H9 (cell line): ENCODE results near the gene PEAK3. TPM values are rescaled to one million over a fixed set of nuclear protein-coding genes. Genes with fewer than 3 reads are reported as not detected.

Experiments used
- DNase-seq: peaks from one replicate; pipeline ENCODE4 v3.0.0-alpha.2; 2017
- H2AFZ ChIP-seq: one replicate; pipeline ENCODE4 v1.6.1; 2013; ENCODE audit warnings: mild to moderate bottlenecking, low read length, control low read depth, moderate library complexity
- H2AK5ac ChIP-seq: 2 replicates; pipeline ENCODE4 v1.6.1; 2013; ENCODE audit warnings: low read length, control low read depth, mixed read lengths; ENCODE audit not compliant: insufficient read length
- H2BK120ac ChIP-seq: one replicate; pipeline ENCODE4 v1.6.1; 2013; ENCODE audit warnings: low read depth, mild to moderate bottlenecking, low read length, control low read depth, inconsistent platforms; ENCODE audit not compliant: poor library complexity, severe bottlenecking
- H2BK12ac ChIP-seq: 2 replicates; pipeline ENCODE4 v1.6.1; 2013; ENCODE audit warnings: low read length, control low read depth, mixed read lengths, low read depth; ENCODE audit not compliant: insufficient read length
- H2BK15ac ChIP-seq: 2 replicates; pipeline ENCODE4 v1.6.1; 2013; ENCODE audit warnings: low read depth, low read length, control low read depth
- H2BK20ac ChIP-seq: one replicate; pipeline ENCODE4 v1.6.1; 2013; ENCODE audit warnings: low read depth, mild to moderate bottlenecking, low read length, control low read depth, inconsistent platforms; ENCODE audit not compliant: poor library complexity, severe bottlenecking
- H2BK5ac ChIP-seq: 2 replicates; pipeline ENCODE4 v1.6.1; 2013; ENCODE audit warnings: low read length, control low read depth, mixed read lengths; ENCODE audit not compliant: insufficient read length
- H3K14ac ChIP-seq: 2 replicates; pipeline ENCODE4 v1.6.1; 2013; ENCODE audit warnings: low read length, control low read depth; ENCODE audit not compliant: insufficient read depth
- H3K18ac ChIP-seq: 2 replicates; pipeline ENCODE4 v1.6.1; 2013; ENCODE audit warnings: low read depth, mild to moderate bottlenecking, mixed read lengths, low read length, control low read depth; ENCODE audit not compliant: insufficient read length
- H3K23ac ChIP-seq: 2 replicates; pipeline ENCODE4 v1.6.1; 2013; ENCODE audit warnings: low read length, control low read depth, mixed read lengths, low read depth; ENCODE audit not compliant: insufficient read length
- H3K23me2 ChIP-seq: 2 replicates; pipeline ENCODE4 v1.6.1; 2013; ENCODE audit warnings: low read depth, mild to moderate bottlenecking, mixed read lengths, low read length, control low read depth; ENCODE audit not compliant: insufficient read length, poor library complexity, severe bottlenecking
- H3K27ac ChIP-seq: 2 replicates; pipeline ENCODE4 v1.5.1; 2013; ENCODE audit warnings: low read length, control low read depth, mixed read lengths, low read depth; ENCODE audit not compliant: insufficient read length
- H3K27me3 ChIP-seq: 2 replicates; pipeline ENCODE4 v1.6.1; 2013; ENCODE audit warnings: low read length, control low read depth, inconsistent platforms; ENCODE audit not compliant: insufficient read depth
- H3K4ac ChIP-seq: 2 replicates; pipeline ENCODE4 v1.6.1; 2013; ENCODE audit warnings: low read depth, mild to moderate bottlenecking, control low read depth, inconsistent platforms, low read length, moderate library complexity
- H3K4me1 ChIP-seq: 2 replicates; pipeline ENCODE4 v1.6.1; 2013; ENCODE audit warnings: low read length, control low read depth, inconsistent platforms; ENCODE audit not compliant: insufficient read depth
- H3K4me2 ChIP-seq: 2 replicates; pipeline ENCODE4 v1.6.1; 2013; ENCODE audit warnings: low read length, control low read depth, mixed read lengths; ENCODE audit not compliant: insufficient read length, insufficient read depth
- H3K56ac ChIP-seq: 2 replicates; pipeline ENCODE4 v1.6.1; 2013; ENCODE audit warnings: low read depth, mild to moderate bottlenecking, mixed read lengths, low read length, control low read depth; ENCODE audit not compliant: insufficient read length
- H3K79me1 ChIP-seq: 2 replicates; pipeline ENCODE4 v1.6.1; 2013; ENCODE audit warnings: low read depth, mild to moderate bottlenecking, moderate library complexity, low read length, control low read depth, inconsistent platforms; ENCODE audit not compliant: insufficient read depth, poor library complexity, severe bottlenecking
- H3K79me2 ChIP-seq: 2 replicates; pipeline ENCODE4 v1.6.1; 2013; ENCODE audit warnings: low read length, control low read depth, inconsistent platforms; ENCODE audit not compliant: insufficient read depth
- H3K9ac ChIP-seq: 2 replicates; pipeline ENCODE4 v1.6.1; 2013; ENCODE audit warnings: low read length, control low read depth, mixed read lengths; ENCODE audit not compliant: insufficient read length; ENCODE audit errors: extremely low read depth
- H3K9me3 ChIP-seq: one replicate; pipeline ENCODE4 v1.6.1; 2013; ENCODE audit warnings: low read depth, low read length, inconsistent platforms; ENCODE audit not compliant: control insufficient read depth
- H3T11ph ChIP-seq: one replicate; pipeline ENCODE4 v1.6.1; 2013; ENCODE audit warnings: mild to moderate bottlenecking, low read length, control low read depth, inconsistent platforms
- H4K20me1 ChIP-seq: one replicate; pipeline ENCODE4 v1.6.1; 2013; ENCODE audit not compliant: control insufficient read depth, insufficient read length, insufficient read depth
- H4K5ac ChIP-seq: 2 replicates; pipeline ENCODE4 v1.6.1; 2013; ENCODE audit warnings: low read depth, mild to moderate bottlenecking, mixed read lengths, low read length, control low read depth; ENCODE audit not compliant: insufficient read length
- H4K8ac ChIP-seq: replicated peaks from 2 replicates; pipeline ENCODE4 v1.6.1; 2013; ENCODE audit warnings: low read length, control low read depth, mixed read lengths, low read depth; ENCODE audit not compliant: insufficient read length
- H4K91ac ChIP-seq: 2 replicates; pipeline ENCODE4 v1.6.1; 2013; ENCODE audit warnings: low read depth, mild to moderate bottlenecking, moderate library complexity, mixed read lengths, low read length, control low read depth; ENCODE audit not compliant: insufficient read length
- H3K27ac Mint-ChIP-seq, 3 experiments: 2 replicates in 2 of 3; 3 replicates in 1 of 3; pipeline ENCODE4 v1.8.0; 2020 to 2021; ENCODE audit warnings: mixed read lengths in 3 of 3, mild to moderate bottlenecking in 1 of 3, moderate library complexity in 1 of 3
- H3K27me3 Mint-ChIP-seq: 2 replicates; pipeline ENCODE4 v1.8.0; 2021; ENCODE audit warnings: low read depth, mild to moderate bottlenecking, moderate library complexity, mixed read lengths
- H3K36me3 Mint-ChIP-seq, 3 experiments: 2 replicates in 2 of 3; 3 replicates in 1 of 3; pipeline ENCODE4 v1.8.0; 2020 to 2021; ENCODE audit warnings: low read depth in 3 of 3, mixed read lengths in 3 of 3; ENCODE audit not compliant: insufficient read depth in 1 of 3
- H3K4me1 Mint-ChIP-seq, 2 experiments: 2 replicates each; pipeline ENCODE4 v1.8.0; 2020; ENCODE audit warnings: mixed read lengths in 2 of 2
- H3K4me3 Mint-ChIP-seq, 2 experiments: 2 replicates in 1 of 2; 3 replicates in 1 of 2; pipeline ENCODE4 v1.8.0; 2020 to 2021; ENCODE audit warnings: mild to moderate bottlenecking in 2 of 2, mixed read lengths in 2 of 2, moderate library complexity in 1 of 2
- H3K9me3 Mint-ChIP-seq, 2 experiments: 2 replicates in 1 of 2; 3 replicates in 1 of 2; pipeline ENCODE4 v1.8.0; 2020; ENCODE audit warnings: mild to moderate bottlenecking in 2 of 2, mixed read lengths in 2 of 2, moderate library complexity in 1 of 2
- WGBS: extraction: QIAGEN DNeasy Blood & Tissue Kit; methylation state at CpG from one replicate; pipeline ENCODE4 v1.1.7; 2013; ENCODE audit warnings: missing lambda C conversion rate, low lambda C conversion rate, mixed read lengths; ENCODE audit not compliant: insufficient read length; ENCODE audit errors: extremely low coverage; 5-methylcytosine and 5-hydroxymethylcytosine counted together
- total RNA-seq: library from RNA; stranded (reverse); gene quantifications from 2 replicates; pipeline ENCODE4 v1.2.1, GENCODE V29; 2021
- TF ChIP-seq, protein P1 (sequence below): fragments of 200-600 bp; sonication (generic); conservative IDR thresholded peaks from 3 replicates; pipeline ENCODE4 v1.8.0; 2021; ENCODE audit warnings: antibody characterized with exemption, mild to moderate bottlenecking

PEAK3 gene
- total RNA-seq, 1 experiment from 2014 or later, result not detected

DNA sequence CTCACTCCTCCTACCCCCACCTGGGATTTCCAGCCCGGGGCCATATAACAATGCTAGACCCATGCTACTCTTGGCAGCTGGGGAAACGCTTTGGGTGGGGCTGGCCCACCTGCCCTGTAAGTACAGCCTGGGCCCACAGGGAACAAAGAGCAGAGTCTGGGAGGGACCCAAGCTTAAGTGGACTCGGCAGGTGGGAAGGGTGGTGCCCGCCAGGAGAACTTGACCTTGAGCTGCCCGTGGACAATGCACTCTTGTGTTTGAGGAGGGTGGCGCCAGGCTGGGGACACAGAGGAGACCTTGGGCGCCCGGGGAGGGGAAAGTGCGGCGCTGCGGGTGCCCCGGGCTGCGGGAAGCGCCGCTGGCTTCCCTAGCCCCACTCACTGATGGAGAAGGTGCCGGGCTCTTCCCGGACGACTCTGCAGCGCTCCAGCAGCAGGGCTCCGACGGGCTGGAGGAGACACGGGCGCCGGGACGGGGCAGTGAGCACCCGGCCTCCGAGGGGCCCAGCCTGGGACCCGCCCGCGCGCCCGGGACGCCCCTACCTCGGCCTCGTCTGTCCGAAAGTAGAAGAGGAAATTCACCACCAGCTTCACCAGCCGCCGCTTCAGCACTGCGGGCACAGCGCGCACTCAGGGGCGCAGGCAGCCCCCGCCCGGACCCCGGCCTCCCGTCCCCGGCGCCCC, 46.5 kb downstream of the PEAK3 start:
- Mint-ChIP-seq H3K27me3 (no peaks in the 10 kb centered on the region; the same call in 1 of the 2 replicates), H3K4me3 (peak overlapping the region; percentile 96 to 97), H3K4me1 (peaks cover 31 to 40% of the 10 kb centered on the region in 2 experiments), H3K27ac (peak overlapping the region in 2 of 3 experiments; percentile 96; a peak in 4 of 7 replicates), H3K9me3 (peaks cover 0 to 3% of the 10 kb centered on the region in 2 experiments; a peak in 1 of 5 replicates), H3K36me3 (peaks cover 14 to 48% (median 43%) of the 10 kb centered on the region in 3 experiments)
- Histone ChIP-seq H2BK12ac (no peak overlapping the region), H3K79me1 (no peaks in the 10 kb centered on the region), H3K56ac (no peak overlapping the region), H4K5ac (no peak overlapping the region), H2BK15ac (no peak overlapping the region), H2AFZ (no peak overlapping the region), H2BK20ac (no peak overlapping the region), H3K27ac (no peak overlapping the region), H2BK120ac (no peak overlapping the region), H4K20me1 (no peaks in the 10 kb centered on the region), H3K23ac (no peak overlapping the region), H3T11ph (no peak overlapping the region), H2AK5ac (no peak overlapping the region), H3K79me2 (peaks cover 34% of the 10 kb centered on the region), H3K18ac (no peak overlapping the region), H3K4me2 (peak overlapping the region; percentile 55), H3K9me3 (no peaks in the 10 kb centered on the region), H3K14ac (no peak overlapping the region), H3K4ac (no peak overlapping the region), H3K23me2 (peaks cover 9% of the 10 kb centered on the region), H4K91ac (no peak overlapping the region), H3K9ac (peak overlapping the region; percentile 72), H3K27me3 (no peaks in the 10 kb centered on the region), H4K8ac (no peak overlapping the region), H2BK5ac (no peak overlapping the region), H3K4me1 (peaks cover 4% of the 10 kb centered on the region; the same call in 1 of the 2 replicates)
- DNase-seq, result no peak
- TF ChIP-seq, protein P1, sequence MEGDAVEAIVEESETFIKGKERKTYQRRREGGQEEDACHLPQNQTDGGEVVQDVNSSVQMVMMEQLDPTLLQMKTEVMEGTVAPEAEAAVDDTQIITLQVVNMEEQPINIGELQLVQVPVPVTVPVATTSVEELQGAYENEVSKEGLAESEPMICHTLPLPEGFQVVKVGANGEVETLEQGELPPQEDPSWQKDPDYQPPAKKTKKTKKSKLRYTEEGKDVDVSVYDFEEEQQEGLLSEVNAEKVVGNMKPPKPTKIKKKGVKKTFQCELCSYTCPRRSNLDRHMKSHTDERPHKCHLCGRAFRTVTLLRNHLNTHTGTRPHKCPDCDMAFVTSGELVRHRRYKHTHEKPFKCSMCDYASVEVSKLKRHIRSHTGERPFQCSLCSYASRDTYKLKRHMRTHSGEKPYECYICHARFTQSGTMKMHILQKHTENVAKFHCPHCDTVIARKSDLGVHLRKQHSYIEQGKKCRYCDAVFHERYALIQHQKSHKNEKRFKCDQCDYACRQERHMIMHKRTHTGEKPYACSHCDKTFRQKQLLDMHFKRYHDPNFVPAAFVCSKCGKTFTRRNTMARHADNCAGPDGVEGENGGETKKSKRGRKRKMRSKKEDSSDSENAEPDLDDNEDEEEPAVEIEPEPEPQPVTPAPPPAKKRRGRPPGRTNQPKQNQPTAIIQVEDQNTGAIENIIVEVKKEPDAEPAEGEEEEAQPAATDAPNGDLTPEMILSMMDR, result no peak
- no CpG with 5 or more reads among the region's 48 CpGs for WGBS
